PFSK-1 (cell line): ENCODE data around the gene GMPPA.

ENCODE experiments used
- FOXP2 ChIP-seq: optimal IDR thresholded peaks from 2 replicates; pipeline ENCODE3; 2011; ENCODE audit warnings: borderline replicate concordance, control low read depth, inconsistent platforms; ENCODE audit not compliant: insufficient read depth; ENCODE audit errors: extremely low read length, extremely low read depth
- POLR2AphosphoS5 ChIP-seq: IDR thresholded peaks from 2 replicates; pipeline ENCODE4 v1.6.1; 2012; ENCODE audit warnings: low read depth, mild to moderate bottlenecking, control low read depth, low read length, moderate library complexity
- SIN3A ChIP-seq: IDR thresholded peaks from 2 replicates; pipeline ENCODE4 v1.6.1; 2012; ENCODE audit warnings: mild to moderate bottlenecking, low read length, moderate library complexity, borderline replicate concordance; ENCODE audit not compliant: insufficient read depth
- TAF1 ChIP-seq: IDR thresholded peaks from 2 replicates; pipeline ENCODE4 v1.6.1; 2012; ENCODE audit warnings: low read length, control low read depth, borderline replicate concordance; ENCODE audit not compliant: insufficient read depth
- TF ChIP-seq, protein P1 (sequence below), 2 experiments: IDR thresholded peaks; 2 replicates each; pipeline versions ENCODE4 v1.6.1 to v1.8.0; 2011 to 2012; ENCODE audit warnings: low read depth in 2 of 2, low read length in 2 of 2, control low read depth in 1 of 2, inconsistent platforms in 1 of 2, mild to moderate bottlenecking in 1 of 2, moderate library complexity in 1 of 2; ENCODE audit not compliant: insufficient read depth in 1 of 2

The GMPPA gene

DNA sequence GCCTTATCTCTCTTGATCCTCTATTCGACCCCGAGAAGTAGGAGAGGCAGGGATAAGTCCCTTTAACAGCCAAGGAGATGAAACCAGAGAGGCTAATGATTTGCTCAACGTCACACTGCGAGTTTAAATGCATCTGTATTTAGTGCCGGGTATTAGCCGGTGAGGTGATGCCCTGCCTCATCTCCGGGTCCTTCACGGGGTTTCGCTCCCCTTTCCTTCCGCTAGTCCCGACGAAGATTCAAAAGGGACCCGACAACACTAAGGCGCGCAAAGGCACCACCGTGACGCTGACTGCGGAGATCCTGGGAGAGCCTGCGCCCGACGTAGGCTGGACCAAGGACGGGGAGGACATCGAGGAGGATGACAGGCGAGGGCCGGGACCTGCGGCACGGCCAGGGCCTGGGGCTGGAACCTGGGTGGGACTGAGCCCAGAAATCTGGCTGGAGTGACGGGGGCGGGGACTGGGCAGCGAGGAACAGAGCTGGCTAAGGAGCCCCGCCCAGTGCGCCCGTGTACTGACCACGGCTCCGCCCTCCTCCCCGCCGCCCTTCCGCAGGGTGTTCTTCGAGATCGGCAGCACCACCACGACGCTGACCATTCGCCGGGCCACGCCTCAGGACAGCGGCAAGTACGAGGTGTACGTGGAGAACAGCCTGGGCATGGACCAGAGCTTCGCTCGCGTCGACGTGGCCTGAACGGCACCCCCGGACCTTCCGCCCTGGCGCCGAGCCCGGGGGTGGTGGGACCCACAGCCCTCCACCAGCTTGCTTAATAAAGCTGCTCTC is 1.0 kb upstream of the GMPPA start:
- no peak for TF ChIP-seq TAF1
- peak; percentile 49 for TF ChIP-seq FOXP2
- TF ChIP-seq POLR2AphosphoS5 = peak; percentile 38; the same call in 1 of the 2 replicates
- TF ChIP-seq SIN3A = no peak
- TF ChIP-seq, protein P1, sequence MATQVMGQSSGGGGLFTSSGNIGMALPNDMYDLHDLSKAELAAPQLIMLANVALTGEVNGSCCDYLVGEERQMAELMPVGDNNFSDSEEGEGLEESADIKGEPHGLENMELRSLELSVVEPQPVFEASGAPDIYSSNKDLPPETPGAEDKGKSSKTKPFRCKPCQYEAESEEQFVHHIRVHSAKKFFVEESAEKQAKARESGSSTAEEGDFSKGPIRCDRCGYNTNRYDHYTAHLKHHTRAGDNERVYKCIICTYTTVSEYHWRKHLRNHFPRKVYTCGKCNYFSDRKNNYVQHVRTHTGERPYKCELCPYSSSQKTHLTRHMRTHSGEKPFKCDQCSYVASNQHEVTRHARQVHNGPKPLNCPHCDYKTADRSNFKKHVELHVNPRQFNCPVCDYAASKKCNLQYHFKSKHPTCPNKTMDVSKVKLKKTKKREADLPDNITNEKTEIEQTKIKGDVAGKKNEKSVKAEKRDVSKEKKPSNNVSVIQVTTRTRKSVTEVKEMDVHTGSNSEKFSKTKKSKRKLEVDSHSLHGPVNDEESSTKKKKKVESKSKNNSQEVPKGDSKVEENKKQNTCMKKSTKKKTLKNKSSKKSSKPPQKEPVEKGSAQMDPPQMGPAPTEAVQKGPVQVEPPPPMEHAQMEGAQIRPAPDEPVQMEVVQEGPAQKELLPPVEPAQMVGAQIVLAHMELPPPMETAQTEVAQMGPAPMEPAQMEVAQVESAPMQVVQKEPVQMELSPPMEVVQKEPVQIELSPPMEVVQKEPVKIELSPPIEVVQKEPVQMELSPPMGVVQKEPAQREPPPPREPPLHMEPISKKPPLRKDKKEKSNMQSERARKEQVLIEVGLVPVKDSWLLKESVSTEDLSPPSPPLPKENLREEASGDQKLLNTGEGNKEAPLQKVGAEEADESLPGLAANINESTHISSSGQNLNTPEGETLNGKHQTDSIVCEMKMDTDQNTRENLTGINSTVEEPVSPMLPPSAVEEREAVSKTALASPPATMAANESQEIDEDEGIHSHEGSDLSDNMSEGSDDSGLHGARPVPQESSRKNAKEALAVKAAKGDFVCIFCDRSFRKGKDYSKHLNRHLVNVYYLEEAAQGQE (IDR thresholded peaks at IDR 0.05; ENCODE audit: insufficient read depth in 1 of 2, low read depth in 2 of 2, low read length in 2 of 2) = no peak

DNA sequence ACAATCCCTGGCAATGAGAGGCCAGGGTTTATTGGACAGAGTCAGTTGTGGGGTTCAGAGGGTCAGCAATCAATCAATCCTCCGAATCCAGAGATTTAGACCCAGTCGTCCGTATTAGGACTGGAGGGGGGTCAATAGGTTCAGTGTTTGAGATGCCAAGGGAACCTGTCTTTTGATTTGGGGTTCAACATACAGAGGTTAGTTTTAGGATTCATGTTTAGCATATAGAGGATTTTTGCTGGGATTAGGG is 292 bp downstream of the GMPPA start:
- TF ChIP-seq, protein P1 (IDR thresholded peaks at IDR 0.05; ENCODE audit: insufficient read depth in 1 of 2, low read depth in 2 of 2, low read length in 2 of 2) = no peak
- TF ChIP-seq TAF1 (no peak), SIN3A (no peak), POLR2AphosphoS5 (no peak), FOXP2 (no peak)

DNA sequence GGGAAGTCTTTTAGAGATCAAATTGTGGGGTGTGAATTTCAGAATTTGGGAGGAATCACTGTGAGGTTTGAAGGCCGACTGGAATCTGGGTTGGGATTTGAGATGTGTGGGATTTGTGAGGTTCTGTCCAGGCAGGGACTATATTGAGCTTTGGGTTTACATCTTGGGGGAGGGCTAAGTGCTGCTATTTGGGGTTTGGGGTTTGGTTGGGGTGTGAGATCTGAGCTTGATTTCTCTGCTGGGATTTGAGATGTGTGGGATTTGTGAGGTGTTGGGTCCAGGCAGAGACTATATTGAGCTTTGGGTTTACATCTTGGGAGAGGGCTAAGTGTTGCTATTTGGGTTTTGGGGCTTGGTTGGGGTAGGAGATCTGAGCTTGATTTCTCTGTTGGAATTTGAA is 864 bp downstream of the GMPPA start:
- no peak for TF ChIP-seq FOXP2
- TF ChIP-seq, protein P1 (IDR thresholded peaks at IDR 0.05; ENCODE audit: insufficient read depth in 1 of 2, low read depth in 2 of 2, low read length in 2 of 2) = no peak

DNA sequence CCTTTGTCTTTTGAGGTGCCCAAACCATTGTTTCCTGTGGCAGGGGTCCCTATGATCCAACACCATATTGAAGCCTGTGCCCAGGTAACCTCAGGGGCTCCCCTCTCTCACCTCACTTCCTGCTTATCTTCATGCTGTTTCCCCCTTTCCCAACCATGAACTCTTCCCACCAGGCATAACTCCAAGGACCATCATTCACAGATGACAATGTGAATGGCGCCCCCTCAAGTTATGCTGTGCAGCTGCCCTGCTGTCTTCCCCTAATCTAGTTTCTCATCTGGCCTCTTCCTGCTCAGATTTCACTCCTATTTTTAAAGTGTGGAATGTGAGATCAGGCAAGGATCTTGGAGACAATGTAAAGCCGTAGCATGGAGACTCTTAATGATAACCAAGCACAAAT is 1.4 kb downstream of the GMPPA start:
- TF ChIP-seq, protein P1 (IDR thresholded peaks at IDR 0.05; ENCODE audit: insufficient read depth in 1 of 2, low read depth in 2 of 2, low read length in 2 of 2) = no peak
- no peak for TF ChIP-seq POLR2AphosphoS5
- TF ChIP-seq FOXP2 = no peak
- TF ChIP-seq SIN3A = no peak
- TF ChIP-seq TAF1 = no peak

DNA sequence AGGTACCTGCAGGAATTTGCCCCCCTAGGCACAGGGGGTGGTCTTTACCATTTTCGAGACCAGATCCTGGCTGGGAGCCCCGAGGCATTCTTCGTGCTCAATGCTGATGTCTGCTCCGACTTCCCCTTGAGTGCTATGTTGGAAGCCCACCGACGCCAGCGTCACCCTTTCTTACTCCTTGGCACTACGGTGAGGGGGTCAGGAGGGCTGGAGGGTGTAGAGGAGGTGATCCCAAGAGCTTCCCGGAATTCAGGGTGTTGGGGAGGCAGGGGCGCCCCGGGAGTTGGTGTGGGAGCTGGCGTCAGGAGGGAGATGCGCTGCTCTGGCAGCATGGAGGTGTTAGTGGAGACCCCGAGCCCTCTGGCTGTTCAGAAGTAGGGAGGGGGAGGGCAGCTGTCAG is 3.2 kb downstream of the GMPPA start:
- TF ChIP-seq SIN3A (no peak), FOXP2 (no peak), POLR2AphosphoS5 (no peak), TAF1 (no peak)
- TF ChIP-seq, protein P1 (IDR thresholded peaks at IDR 0.05; ENCODE audit: insufficient read depth in 1 of 2, low read depth in 2 of 2, low read length in 2 of 2) = no peak
